Breast epithelium (tissue), 4 donors: ENCODE measurements around the gene MGAT5. TPM values are rescaled to one million over a fixed set of nuclear protein-coding genes. Genes with fewer than 3 reads are reported as not detected.

Experiments
- DNase-seq, 2 donors: peaks; one replicate each; pipeline ENCODE4 v3.0.0-alpha.2; 2019; ENCODE audit warnings: low spot score in 2 of 2
- H3K27ac ChIP-seq, 2 donors: fragments of 200-600 bp; sonication (generic) in 1 of 2; one replicate each; pipeline ENCODE4 v1.5.1; 2016 to 2019; ENCODE audit warnings: mild to moderate bottlenecking in 1 of 2
- H3K27me3 ChIP-seq, 2 donors: fragments of 200-600 bp; sonication (generic) in 1 of 2; one replicate each; pipeline versions ENCODE4 v1.5.1 to v1.6.0; 2017 to 2019; ENCODE audit warnings: control low read depth in 1 of 2, mild to moderate bottlenecking in 1 of 2
- H3K36me3 ChIP-seq: fragments of 200-600 bp; one replicate; pipeline ENCODE4 v1.5.1; 2019
- H3K4me1 ChIP-seq, 2 donors: fragments of 200-600 bp; sonication (generic); one replicate each; pipeline ENCODE4 v1.5.1; 2016 to 2019; ENCODE audit warnings: control low read depth in 1 of 2
- H3K4me3 ChIP-seq, 3 donors: fragments of 200-600 bp; sonication (generic); 1 replicate in 2 of 3; 2 replicates in 1 of 3; pipeline ENCODE4 v1.5.1; 2016 to 2019; ENCODE audit warnings: mild to moderate bottlenecking in 3 of 3, moderate library complexity in 2 of 3
- H3K9me3 ChIP-seq, 2 donors: fragments of 200-600 bp; sonication (generic) in 1 of 2; one replicate each; pipeline ENCODE4 v1.5.1; 2016 to 2019; ENCODE audit warnings: control low read depth in 1 of 2
- CTCF ChIP-seq, 3 donors: fragments of 450-650 bp; IDR thresholded peaks; one replicate each; pipeline ENCODE4 v1.5.1; 2016 to 2017; ENCODE audit warnings: antibody characterized with exemption in 3 of 3, mild to moderate bottlenecking in 3 of 3, moderate library complexity in 3 of 3
- POLR2A ChIP-seq: fragments of 450-650 bp; IDR thresholded peaks from one replicate; pipeline ENCODE4 v1.6.1; 2016; ENCODE audit warnings: antibody characterized with exemption, mild to moderate bottlenecking, moderate library complexity
- POLR2AphosphoS5 ChIP-seq, 3 donors: sonication (generic); formaldehyde crosslinking; IDR thresholded peaks; one replicate each; pipeline ENCODE4 v1.6.1; 2017; ENCODE audit warnings: antibody characterized with exemption in 3 of 3
- intact Hi-C: fragments of 100-400 bp; cut with DNase I; formaldehyde crosslinking; loops from one replicate; pipeline ENCODE4 v1.15.1; 2023; ENCODE audit warnings: low total_unique reads
- total RNA-seq, 3 donors: library from RNA; depleted of rRNA; stranded (reverse); fragments of >200 nt; gene quantifications; one replicate each; pipeline ENCODE4 v1.1.0, GENCODE V29; 2016

Gene MGAT5
- total RNA-seq, 3 donors from 2014 or later = 30.5 to 42.6 (median 34.4) TPM

- Histone ChIP-seq H3K4me3 (no peak overlapping the region), H3K9me3 (no peaks in the 10 kb centered on the region), H3K4me1 (no peaks in the 10 kb centered on the region), H3K27me3 (no peaks in the 10 kb centered on the region), H3K27ac (no peak overlapping the region), H3K36me3 (no peaks in the 10 kb centered on the region)
- intact Hi-C loops = no loop called here
- no peak for DNase-seq
- TF ChIP-seq POLR2AphosphoS5 (IDR thresholded peaks at IDR 0.05) (no peak), POLR2A (no peak), CTCF (IDR thresholded peaks at IDR 0.05) (no peak)
Observed at GRCh38 chr2:134438371-134438770, 184.5 kb downstream of the MGAT5 start.

GRCh38 chr2:134440336-134440909 lies 186.6 kb downstream of the MGAT5 start:
- Histone ChIP-seq H3K36me3 (no peaks in the 10 kb centered on the region), H3K27me3 (no peaks in the 10 kb centered on the region), H3K9me3 (no peaks in the 10 kb centered on the region), H3K4me3 (no peak overlapping the region), H3K27ac (no peak overlapping the region), H3K4me1 (no peaks in the 10 kb centered on the region)
- TF ChIP-seq POLR2AphosphoS5 (IDR thresholded peaks at IDR 0.05) = no peak
- no peak for TF ChIP-seq CTCF (IDR thresholded peaks at IDR 0.05)
- TF ChIP-seq POLR2A = no peak
- DNase-seq = no peak
- intact Hi-C loops = no loop called here

- DNase-seq = no peak
- Histone ChIP-seq H3K36me3 (no peaks in the 10 kb centered on the region), H3K4me1 (no peaks in the 10 kb centered on the region), H3K4me3 (no peak overlapping the region), H3K9me3 (no peaks in the 10 kb centered on the region), H3K27me3 (no peaks in the 10 kb centered on the region), H3K27ac (no peak overlapping the region)
- TF ChIP-seq CTCF (IDR thresholded peaks at IDR 0.05) (no peak), POLR2A (no peak), POLR2AphosphoS5 (IDR thresholded peaks at IDR 0.05) (no peak)
- intact Hi-C loops = no loop called here
Observed at GRCh38 chr2:134441153-134441863, 187.4 kb downstream of the MGAT5 start.

- Histone ChIP-seq H3K36me3 (no peaks in the 10 kb centered on the region), H3K27ac (no peak overlapping the region), H3K9me3 (no peaks in the 10 kb centered on the region), H3K4me1 (no peaks in the 10 kb centered on the region), H3K4me3 (no peak overlapping the region), H3K27me3 (no peaks in the 10 kb centered on the region)
- TF ChIP-seq CTCF (IDR thresholded peaks at IDR 0.05) (no peak), POLR2AphosphoS5 (IDR thresholded peaks at IDR 0.05) (no peak), POLR2A (no peak)
- DNase-seq = no peak
- intact Hi-C loops = no loop called here
Observed at GRCh38 chr2:134443814-134444480, 190.1 kb downstream of the MGAT5 start.

GRCh38 chr2:134445116-134445515 lies 191.2 kb downstream of the MGAT5 start:
- H3K4me1 ChIP-seq = no peaks in the 10 kb centered on the region
- no peak for TF ChIP-seq POLR2A
- TF ChIP-seq POLR2AphosphoS5 (IDR thresholded peaks at IDR 0.05) = no peak
- TF ChIP-seq CTCF (IDR thresholded peaks at IDR 0.05) = no peak
- H3K4me3 ChIP-seq = no peak overlapping the region
- no peaks in the 10 kb centered on the region for H3K27me3 ChIP-seq
- H3K36me3 ChIP-seq = no peaks in the 10 kb centered on the region
- H3K9me3 ChIP-seq = no peaks in the 10 kb centered on the region
- DNase-seq = no peak
- intact Hi-C loops = no loop called here
- no peak overlapping the region for H3K27ac ChIP-seq
